ENCODE data around the gene SRC.

Gene SRC

GRCh38 chr20:37383229-37383989, 37.5 kb downstream of the SRC start:
- peak; percentile 65 for DNase-seq (ENCODE audit: low spot score)

- DNase-seq (ENCODE audit: low spot score): peak; percentile 91
These were observed 38.8 kb downstream of the SRC start for GRCh38 chr20:37384683-37385174.

GRCh38 chr20:37385176-37385575, 39.2 kb downstream of the SRC start:
- DNase-seq (ENCODE audit: low spot score): no peak

GRCh38 chr20:37385659-37386504, 39.9 kb downstream of the SRC start:
- DNase-seq (ENCODE audit: low spot score): no peak

GRCh38 chr20:37386505-37387251, 40.7 kb downstream of the SRC start:
- DNase-seq (ENCODE audit: low spot score): no peak

GRCh38 chr20:37387519-37388269, 41.8 kb downstream of the SRC start:
- DNase-seq (ENCODE audit: low spot score): no peak

- DNase-seq (ENCODE audit: low spot score): no peak
These were observed 42.9 kb downstream of the SRC start for GRCh38 chr20:37388831-37389230.

- DNase-seq (ENCODE audit: low spot score): no peak
These were observed 43.4 kb downstream of the SRC start for GRCh38 chr20:37389241-37389747.

GRCh38 chr20:37389844-37390275, 43.9 kb downstream of the SRC start:
- no peak for DNase-seq (ENCODE audit: low spot score)

GRCh38 chr20:37390503-37390890, 44.6 kb downstream of the SRC start:
- no peak for DNase-seq (ENCODE audit: low spot score)

GRCh38 chr20:37390891-37391525, 45.1 kb downstream of the SRC start:
- no peak for DNase-seq (ENCODE audit: low spot score)

GRCh38 chr20:37392441-37393195, 46.7 kb downstream of the SRC start:
- no peak for DNase-seq (ENCODE audit: low spot score)

GRCh38 chr20:37393196-37393862, 47.4 kb downstream of the SRC start:
- no peak for DNase-seq (ENCODE audit: low spot score)

GRCh38 chr20:37393863-37394542, 48.1 kb downstream of the SRC start:
- DNase-seq (ENCODE audit: low spot score): no peak

- DNase-seq (ENCODE audit: low spot score): no peak
These were observed 48.8 kb downstream of the SRC start for GRCh38 chr20:37394543-37395409.

GRCh38 chr20:37395410-37395797, 49.5 kb downstream of the SRC start:
- no peak for DNase-seq (ENCODE audit: low spot score)

GRCh38 chr20:37395921-37396415, 50.0 kb downstream of the SRC start:
- DNase-seq (ENCODE audit: low spot score): no peak
